Measurements from ENCODE around the gene PLCD1. TPM values are rescaled to one million over a fixed set of nuclear protein-coding genes. Genes with fewer than 3 reads are reported as not detected.

Gene PLCD1
- total RNA-seq, 1 experiment from 2014 or later = 27.1 TPM

DNA sequence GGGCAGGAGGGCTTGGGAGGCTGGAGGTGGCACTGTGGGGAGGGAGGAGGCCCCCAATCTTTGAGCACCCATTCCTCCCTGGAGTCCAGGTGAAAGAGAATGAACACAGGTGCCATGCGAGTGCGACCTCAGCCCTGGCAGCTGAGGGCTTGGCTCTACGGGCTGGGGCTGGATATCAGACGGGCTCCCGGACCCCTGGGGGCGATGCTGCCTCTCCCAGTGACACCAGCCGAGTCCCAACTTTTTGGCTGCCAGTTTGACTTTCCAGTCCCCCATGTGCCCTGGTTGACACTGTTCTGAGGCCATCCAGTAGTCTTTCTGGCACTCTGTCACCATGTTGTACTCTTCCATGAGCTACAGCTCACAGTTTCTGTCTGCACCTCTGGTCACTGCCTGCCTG, 37.6 kb downstream of the PLCD1 start:
- H3K4me1 Mint-ChIP-seq = peaks cover 14 to 39% of the 10 kb centered on the region in 2 experiments
- no peak overlapping the region for H4K8ac ChIP-seq (replicated peaks; ENCODE audit: insufficient read length, low read depth, low read length)

More for the DNA sequence above, 37.6 kb downstream of the PLCD1 start:
- Histone ChIP-seq H3K56ac (ENCODE audit: insufficient read length, low read depth, low read length) (no peak overlapping the region), H3K23me2 (ENCODE audit: insufficient read length, low read depth, low read length, poor library complexity, severe bottlenecking) (no peaks in the 10 kb centered on the region), H3K79me2 (ENCODE audit: insufficient read depth, low read length) (no peaks in the 10 kb centered on the region), H3K14ac (ENCODE audit: insufficient read depth, low read length) (no peak overlapping the region), H4K5ac (ENCODE audit: insufficient read length, low read depth, low read length) (no peak overlapping the region), H2BK5ac (ENCODE audit: insufficient read length, low read length) (no peak overlapping the region), H3K4me1 (ENCODE audit: insufficient read depth, low read length) (no peaks in the 10 kb centered on the region; the same call in 1 of the 2 replicates), H3K9me3 (ENCODE audit: control insufficient read depth, low read depth, low read length) (no peaks in the 10 kb centered on the region), H2BK12ac (ENCODE audit: insufficient read length, low read depth, low read length) (no peak overlapping the region), H2AK5ac (ENCODE audit: insufficient read length, low read length) (no peak overlapping the region), H2BK15ac (ENCODE audit: low read depth, low read length) (no peak overlapping the region), H3K27ac (ENCODE audit: insufficient read length, low read depth, low read length) (no peak overlapping the region), H4K20me1 (ENCODE audit: control insufficient read depth, insufficient read depth, insufficient read length) (no peaks in the 10 kb centered on the region), H4K91ac (ENCODE audit: insufficient read length, low read depth, low read length) (no peak overlapping the region), H3K79me1 (ENCODE audit: insufficient read depth, low read depth, low read length, poor library complexity, severe bottlenecking) (no peaks in the 10 kb centered on the region), H3K4ac (ENCODE audit: low read depth, low read length) (no peak overlapping the region), H3K9ac (ENCODE audit: extremely low read depth, insufficient read length, low read length) (no peak overlapping the region), H3K4me2 (ENCODE audit: insufficient read depth, insufficient read length, low read length) (no peak overlapping the region), H3K23ac (ENCODE audit: insufficient read length, low read depth, low read length) (no peak overlapping the region), H2AFZ (ENCODE audit: low read length) (no peak overlapping the region), H2BK20ac (ENCODE audit: low read depth, low read length, poor library complexity, severe bottlenecking) (no peak overlapping the region), H3K18ac (ENCODE audit: insufficient read length, low read depth, low read length) (no peak overlapping the region), H2BK120ac (ENCODE audit: low read depth, low read length, poor library complexity, severe bottlenecking) (no peak overlapping the region), H3K27me3 (ENCODE audit: insufficient read depth, low read length) (no peaks in the 10 kb centered on the region), H3T11ph (ENCODE audit: low read length) (no peak overlapping the region)
- no peak for DNase-seq
- Mint-ChIP-seq H3K36me3 (ENCODE audit: insufficient read depth in 1 of 3, low read depth in 3 of 3) (no peaks in the 10 kb centered on the region), H3K4me3 (no peak overlapping the region), H3K27me3 (ENCODE audit: low read depth) (peaks cover 11% of the 10 kb centered on the region), H3K27ac (no peak overlapping the region), H3K9me3 (no peaks in the 10 kb centered on the region)
- TF ChIP-seq, protein P1, sequence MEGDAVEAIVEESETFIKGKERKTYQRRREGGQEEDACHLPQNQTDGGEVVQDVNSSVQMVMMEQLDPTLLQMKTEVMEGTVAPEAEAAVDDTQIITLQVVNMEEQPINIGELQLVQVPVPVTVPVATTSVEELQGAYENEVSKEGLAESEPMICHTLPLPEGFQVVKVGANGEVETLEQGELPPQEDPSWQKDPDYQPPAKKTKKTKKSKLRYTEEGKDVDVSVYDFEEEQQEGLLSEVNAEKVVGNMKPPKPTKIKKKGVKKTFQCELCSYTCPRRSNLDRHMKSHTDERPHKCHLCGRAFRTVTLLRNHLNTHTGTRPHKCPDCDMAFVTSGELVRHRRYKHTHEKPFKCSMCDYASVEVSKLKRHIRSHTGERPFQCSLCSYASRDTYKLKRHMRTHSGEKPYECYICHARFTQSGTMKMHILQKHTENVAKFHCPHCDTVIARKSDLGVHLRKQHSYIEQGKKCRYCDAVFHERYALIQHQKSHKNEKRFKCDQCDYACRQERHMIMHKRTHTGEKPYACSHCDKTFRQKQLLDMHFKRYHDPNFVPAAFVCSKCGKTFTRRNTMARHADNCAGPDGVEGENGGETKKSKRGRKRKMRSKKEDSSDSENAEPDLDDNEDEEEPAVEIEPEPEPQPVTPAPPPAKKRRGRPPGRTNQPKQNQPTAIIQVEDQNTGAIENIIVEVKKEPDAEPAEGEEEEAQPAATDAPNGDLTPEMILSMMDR (conservative IDR thresholded peaks at IDR 0.05) = no peak
- WGBS (ENCODE audit: extremely low coverage, insufficient read length, low lambda C conversion rate) = no CpG with 5 or more reads among the region's 7 CpGs

Data from H9 (cell line).